HG03135 (cell line): ENCODE results near the gene CIT.
"Not testable (repeated sequence)": the region's sequence is repeated elsewhere in the genome, so short reads cannot be mapped to it uniquely, and the experiment has no call there.

Experiments used
- ATAC-seq: cut with Tn5 transposase; IDR thresholded peaks from one replicate; pipeline ENCODE4 v1.9.1; 2021; ENCODE audit warnings: mild to moderate bottlenecking, moderate library complexity; ENCODE audit not compliant: unreplicated experiment

Gene CIT

GRCh38 chr12:119876761-119877638 lies at the start of gene CIT:
Gene CIT, minus strand, starts transcription at chr12:119877320. Its CDS starts 1,152 bp downstream, at chr12:119876168.
- ATAC-seq: peak; percentile 99

DNA sequence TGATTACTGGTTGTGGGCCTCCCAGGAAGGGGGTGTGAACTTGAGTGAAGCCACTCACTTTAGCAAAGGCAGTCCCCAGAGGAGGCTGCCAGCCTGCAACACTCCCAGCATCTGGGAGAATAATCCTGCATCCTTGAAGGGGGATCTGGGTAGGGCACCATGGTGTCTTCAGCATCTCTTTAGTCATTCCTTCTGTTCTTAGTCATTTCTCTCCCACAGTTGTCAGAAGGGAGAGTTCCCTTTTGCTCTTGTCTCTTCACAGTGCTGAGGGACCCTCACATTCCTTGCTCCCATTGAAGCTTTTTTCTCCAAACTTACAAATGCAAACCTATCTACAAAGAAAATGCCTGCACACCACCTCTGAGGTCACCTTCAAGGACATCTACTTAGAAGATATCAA lies 48.1 kb upstream of the CIT start:
- no peak for ATAC-seq

DNA sequence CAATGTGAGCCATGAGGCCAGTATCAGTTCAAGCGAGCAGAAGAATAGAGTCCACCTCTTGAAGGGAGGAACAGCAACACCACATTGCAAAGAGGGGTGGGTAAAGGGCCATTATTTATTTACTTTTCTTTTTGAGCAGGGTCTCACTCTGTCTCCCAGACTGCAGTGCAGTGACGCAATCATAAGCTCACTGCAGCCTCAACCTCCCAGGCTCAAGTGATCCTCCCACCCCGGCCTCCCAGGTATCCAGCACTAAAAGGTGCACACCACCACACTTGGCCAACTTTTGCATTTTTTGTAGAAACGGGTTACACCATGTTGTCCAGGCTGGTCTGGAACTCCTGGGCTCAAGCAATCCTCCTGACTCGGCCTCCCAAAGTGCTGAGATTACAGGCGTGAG lies 42.9 kb upstream of the CIT start:
- no peak for ATAC-seq

DNA sequence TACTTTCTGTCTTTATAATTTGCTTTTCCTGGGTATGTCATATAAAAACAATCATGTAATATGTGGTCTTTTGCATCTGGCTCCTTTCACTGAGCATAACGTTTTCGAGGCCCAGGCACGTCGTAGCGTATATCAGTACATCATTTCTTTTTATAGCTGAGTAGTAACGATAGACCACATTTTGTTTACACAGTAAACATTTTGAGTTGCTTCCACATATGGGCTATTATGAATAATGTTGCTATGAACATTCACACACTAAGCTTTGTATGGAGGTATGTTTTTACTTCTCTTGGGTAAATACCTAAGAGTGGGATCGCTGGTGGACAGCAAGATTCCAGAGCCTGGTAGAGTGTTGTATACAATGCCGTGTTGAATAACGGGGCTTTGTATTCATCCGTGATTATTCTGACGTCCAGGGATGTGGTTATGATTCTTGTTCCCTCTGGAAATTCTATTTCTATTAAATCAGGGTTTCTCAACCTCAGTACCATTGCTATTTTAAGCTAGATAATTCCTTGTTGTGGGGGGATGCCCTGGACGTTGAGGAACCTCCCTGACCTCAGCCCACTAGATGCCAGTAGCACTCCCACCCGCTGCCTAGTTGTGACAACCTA lies 38.9 kb upstream of the CIT start:
- no peak for ATAC-seq

DNA sequence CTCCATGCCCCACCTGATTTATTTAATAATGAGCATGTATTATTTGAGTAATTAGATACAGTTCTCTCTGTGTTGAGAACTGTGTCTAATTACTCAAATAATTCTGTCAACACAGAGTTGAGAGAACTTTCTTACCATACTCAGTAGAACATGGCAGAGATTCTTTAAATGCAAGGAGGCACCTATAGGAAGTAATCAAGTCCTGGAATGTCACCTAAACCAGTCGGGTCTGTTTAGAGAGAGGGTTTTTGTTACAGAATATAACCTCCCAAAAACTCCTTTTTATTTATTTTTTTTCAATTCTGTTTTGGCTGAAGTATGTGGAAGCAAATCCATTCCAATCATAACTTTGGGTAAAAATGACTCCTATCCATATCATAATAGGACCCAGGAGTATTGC lies 37.5 kb upstream of the CIT start:
- ATAC-seq: no peak

GRCh38 chr12:119913536-119914330 lies 36.6 kb upstream of the CIT start:
- no peak for ATAC-seq

DNA sequence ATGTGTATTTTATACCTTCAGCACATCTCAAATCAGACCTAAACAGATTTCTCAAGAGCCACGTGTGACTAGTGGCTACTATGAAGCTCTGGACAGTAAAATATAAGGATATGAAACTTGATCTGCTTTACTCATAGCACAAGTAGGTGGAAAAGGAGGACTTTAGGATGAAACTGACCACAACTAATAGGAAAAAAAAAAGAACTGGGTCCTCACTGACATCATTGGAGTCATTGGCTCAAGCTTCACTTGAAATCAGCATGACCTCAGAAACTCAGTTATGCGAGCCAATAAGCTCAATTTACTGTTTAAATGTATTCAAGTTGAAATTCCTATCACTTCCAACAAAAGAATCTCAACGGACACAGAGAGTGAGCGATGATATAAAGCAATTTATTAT lies 34.1 kb upstream of the CIT start:
- ATAC-seq: no peak

DNA sequence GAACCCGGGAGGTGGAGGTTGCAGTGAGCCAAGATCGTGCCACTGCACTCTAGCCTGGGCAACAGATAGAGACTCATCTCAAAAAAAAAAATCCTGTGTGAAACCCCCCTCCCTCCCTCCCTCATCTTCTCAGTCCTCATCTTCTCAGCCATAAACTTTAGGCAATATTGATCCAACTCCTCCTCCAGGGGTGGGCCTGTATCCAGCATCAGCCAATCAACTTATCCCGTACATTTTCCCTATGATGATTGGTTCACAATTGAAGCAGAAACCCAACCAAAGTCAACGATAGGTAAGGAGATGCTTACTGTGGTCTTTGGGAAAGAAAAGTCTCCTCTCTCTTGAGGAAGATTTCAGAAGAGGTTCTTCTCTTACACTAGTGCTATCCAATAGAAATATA lies 33.5 kb upstream of the CIT start:
- ATAC-seq: no peak

DNA sequence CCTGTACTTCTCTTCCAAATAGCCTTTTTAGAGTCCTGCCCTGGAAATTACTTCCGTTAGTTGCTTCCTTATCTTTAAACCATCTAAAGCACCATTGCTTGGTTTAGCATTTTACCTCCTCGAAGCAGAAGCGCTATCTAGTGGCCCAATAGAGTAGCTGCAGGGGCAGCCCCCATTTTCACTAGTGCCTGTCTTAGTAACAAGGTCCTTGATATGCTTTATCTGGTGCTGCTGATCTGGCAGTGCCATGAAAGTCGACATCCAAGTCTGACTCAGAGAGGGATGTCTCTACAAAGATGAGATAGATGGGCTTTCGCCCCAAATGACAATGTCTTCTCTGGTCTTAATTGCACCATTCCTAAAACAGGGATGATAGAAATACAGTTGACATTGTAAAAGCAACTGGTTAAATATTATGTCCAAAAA lies 25.0 kb upstream of the CIT start:
- ATAC-seq: peak; percentile 62

GRCh38 chr12:119901670-119902069 lies 24.6 kb upstream of the CIT start:
- no peak for ATAC-seq

- ATAC-seq: no peak
Observed at GRCh38 chr12:119894916-119895315, 17.8 kb upstream of the CIT start.

GRCh38 chr12:119892611-119893010 lies 15.5 kb upstream of the CIT start:
- ATAC-seq: not testable (repeated sequence)

- ATAC-seq: no peak
Observed at GRCh38 chr12:119885549-119885948, 8.4 kb upstream of the CIT start.

DNA sequence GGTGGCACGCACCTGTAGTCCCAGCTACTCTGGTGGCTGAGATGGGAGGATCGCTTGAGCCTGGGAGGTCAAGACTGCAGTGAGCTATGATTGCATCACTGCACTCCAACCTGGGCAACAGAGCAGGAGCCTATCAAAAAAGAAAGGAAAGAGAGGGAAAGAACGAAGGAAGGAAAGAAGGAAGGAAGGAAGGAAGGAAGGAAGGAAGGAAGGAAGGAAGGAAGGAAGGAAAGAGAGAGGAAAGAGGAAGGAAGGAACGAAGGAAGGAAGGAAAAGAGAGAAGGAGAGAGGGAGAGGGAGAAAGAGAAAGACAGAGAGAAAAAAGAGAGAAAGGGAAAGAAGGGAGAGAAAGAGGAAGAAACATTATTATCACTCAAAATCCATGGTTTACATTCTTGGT lies 6.7 kb upstream of the CIT start:
- ATAC-seq: not testable (repeated sequence)

DNA sequence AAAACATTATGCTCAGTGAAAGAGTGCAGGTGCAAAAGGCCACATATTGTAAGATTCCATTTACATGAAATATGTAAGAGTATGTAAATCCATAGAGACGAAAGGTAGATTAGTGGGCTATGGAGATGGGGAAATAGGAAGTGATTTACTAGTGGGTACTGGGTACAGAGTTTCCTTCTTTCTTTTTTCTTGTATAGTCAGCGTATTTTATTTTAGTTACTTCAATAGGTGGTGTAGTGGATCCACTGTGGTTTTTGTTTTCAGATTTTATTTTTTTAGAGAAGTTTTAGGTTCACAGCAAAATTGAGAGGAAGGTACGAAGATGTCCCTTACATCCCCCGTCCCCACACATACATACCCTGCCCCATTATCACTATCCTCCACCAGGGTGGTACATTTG lies 6.1 kb upstream of the CIT start:
- no peak for ATAC-seq

- ATAC-seq: no peak
Observed at GRCh38 chr12:119877639-119877948, 474 bp upstream of the CIT start.

DNA sequence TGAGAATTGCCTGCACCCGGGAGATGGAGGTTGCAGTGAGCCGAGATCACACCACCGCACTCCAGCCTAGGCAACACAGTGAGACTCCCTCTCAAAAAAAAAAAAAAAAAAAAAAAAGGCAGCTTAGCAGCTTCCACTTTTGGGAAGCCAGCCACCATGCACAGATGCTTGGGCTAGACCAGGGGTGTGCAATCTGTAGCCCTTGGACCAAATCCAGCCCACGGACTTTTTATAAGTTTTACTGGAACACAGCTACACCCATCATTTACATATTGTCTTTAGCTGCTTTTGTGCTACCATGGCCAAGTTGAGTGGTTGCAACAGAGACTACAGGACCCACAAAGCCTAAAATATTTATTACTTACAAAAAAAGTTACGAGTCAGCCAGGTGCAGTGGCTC lies 6.7 kb downstream of the CIT start:
- no peak for ATAC-seq

GRCh38 chr12:119869720-119870119 lies 7.4 kb downstream of the CIT start:
- ATAC-seq: no peak

- ATAC-seq: no peak
Observed at GRCh38 chr12:119868992-119869391, 8.1 kb downstream of the CIT start.

- no peak for ATAC-seq
Observed at GRCh38 chr12:119864591-119864990, 12.5 kb downstream of the CIT start.

DNA sequence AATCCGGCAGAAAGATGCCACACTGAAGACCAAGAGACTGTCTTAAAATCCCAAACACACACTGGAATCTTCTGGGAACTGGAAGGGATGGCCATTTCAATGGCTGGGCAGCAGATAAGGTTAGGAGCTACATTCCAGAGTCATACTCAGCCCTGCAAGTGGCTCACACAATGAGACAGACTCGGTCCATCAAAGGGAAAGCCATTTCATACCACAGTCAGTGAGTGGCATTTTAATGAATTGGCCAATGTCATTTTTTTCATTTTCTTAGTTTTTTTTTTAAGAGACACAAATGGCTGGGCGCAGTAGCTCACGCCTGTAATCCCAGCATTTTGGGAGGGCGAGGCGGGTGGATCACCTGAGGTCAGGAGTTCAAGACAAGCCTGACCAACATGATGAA lies 17.9 kb downstream of the CIT start:
- no peak for ATAC-seq
